IMR-90 (cell line): ENCODE measurements around the gene LY6G6F. TPM values are rescaled to one million over a fixed set of nuclear protein-coding genes. Genes with fewer than 3 reads are reported as not detected.
"Not testable (repeated sequence)": the region's sequence is repeated elsewhere in the genome, so short reads cannot be mapped to it uniquely, and the experiment has no call there.

Experiments
- ATAC-seq: fragments of 200-7000 bp; cut with Tn5 transposase; 2 replicates; pipeline ENCODE4 v1.9.1; 2020; ENCODE audit warnings: low read depth, mild to moderate bottlenecking, moderate library complexity
- BruUV-seq: library from RNA; stranded (reverse); fragments of 400-500 nt; replicated peaks from 2 replicates; lab custom pipeline; 2021; lab: Mats Ljungman, UMichigan
- CTCF ChIA-PET: fragments of 300-600 bp; formaldehyde crosslinking; extraction: SDS; loops from one replicate; lab custom pipeline; 2021; ENCODE audit warnings: antibody characterized with exemption; lab: Yijun Ruan, JAX
- POLR2A ChIA-PET: fragments of 300-600 bp; sonication (Branson Sonifier 250); formaldehyde crosslinking; loops from one replicate; lab custom pipeline; 2022; ENCODE audit warnings: antibody characterized with exemption; ENCODE audit not compliant: unreplicated experiment; lab: Charles Lee
- DNase-seq: peaks from one replicate; pipeline ENCODE4 v3.0.0; 2013
- H2AFZ ChIP-seq: replicated peaks from 2 replicates; pipeline ENCODE3; 2013; ENCODE audit warnings: low read length, mild to moderate bottlenecking; ENCODE audit not compliant: poor library complexity
- H2AK5ac ChIP-seq: 2 replicates; pipeline ENCODE4 v1.6.1; 2013; ENCODE audit warnings: low read depth, low read length, inconsistent platforms
- H2AK9ac ChIP-seq: replicated peaks from 2 replicates; pipeline ENCODE3; 2013; ENCODE audit warnings: mild to moderate bottlenecking, low read depth, low read length, moderate library complexity; ENCODE audit not compliant: poor library complexity
- H2BK120ac ChIP-seq: 2 replicates; pipeline ENCODE4 v1.6.1; 2013; ENCODE audit warnings: low read depth, low read length, inconsistent platforms
- H2BK15ac ChIP-seq: 3 replicates; pipeline ENCODE4 v1.6.1; 2013; ENCODE audit warnings: low read depth, low read length, inconsistent platforms
- H2BK20ac ChIP-seq: 2 replicates; pipeline ENCODE4 v1.6.1; 2013; ENCODE audit warnings: low read depth, mild to moderate bottlenecking, inconsistent platforms, low read length, moderate library complexity
- H2BK5ac ChIP-seq: 2 replicates; pipeline ENCODE4 v1.6.1; 2013; ENCODE audit warnings: mild to moderate bottlenecking, low read depth, low read length, inconsistent platforms; ENCODE audit not compliant: poor library complexity, severe bottlenecking
- H3K14ac ChIP-seq: replicated peaks from 2 replicates; pipeline ENCODE4 v1.6.1; 2013; ENCODE audit warnings: low read depth, low read length, inconsistent platforms
- H3K18ac ChIP-seq: 2 replicates; pipeline ENCODE4 v1.6.1; 2013; ENCODE audit warnings: low read depth, low read length, control low read depth
- H3K23ac ChIP-seq: 2 replicates; pipeline ENCODE4 v1.6.1; 2013; ENCODE audit warnings: low read depth, low read length, inconsistent platforms
- H3K27ac ChIP-seq: 2 replicates; pipeline ENCODE4 v1.5.1; 2013; ENCODE audit warnings: mild to moderate bottlenecking, control low read depth, low read length; ENCODE audit not compliant: insufficient read depth
- H3K27me3 ChIP-seq: 2 replicates; pipeline ENCODE4 v1.6.1; 2013; ENCODE audit warnings: low read length; ENCODE audit not compliant: control insufficient read depth, insufficient read depth
- H3K36me3 ChIP-seq: 2 replicates; pipeline ENCODE4 v1.6.1; 2013; ENCODE audit warnings: low read length, mixed read lengths; ENCODE audit not compliant: control insufficient read depth, insufficient read depth
- H3K4ac ChIP-seq: 2 replicates; pipeline ENCODE4 v1.6.1; 2013; ENCODE audit warnings: low read depth, low read length, inconsistent platforms
- H3K4me1 ChIP-seq: 2 replicates; pipeline ENCODE4 v1.6.1; 2013; ENCODE audit warnings: low read length, mixed read lengths; ENCODE audit not compliant: control insufficient read depth, insufficient read depth
- H3K4me2 ChIP-seq: 2 replicates; pipeline ENCODE4 v1.6.1; 2013; ENCODE audit warnings: low read depth, mild to moderate bottlenecking, control low read depth, low read length, moderate library complexity
- H3K4me3 ChIP-seq: 2 replicates; pipeline ENCODE4 v1.5.1; 2013; ENCODE audit warnings: low read depth, mild to moderate bottlenecking, control low read depth, low read length, moderate library complexity; ENCODE audit not compliant: insufficient read depth
- H3K56ac ChIP-seq: 2 replicates; pipeline ENCODE4 v1.6.1; 2013; ENCODE audit warnings: low read length, inconsistent platforms; ENCODE audit not compliant: insufficient read depth; ENCODE audit errors: extremely low read depth
- H3K79me1 ChIP-seq, 2 experiments: 2 replicates each; pipeline ENCODE4 v1.6.1; 2013; ENCODE audit warnings: low read length in 2 of 2, inconsistent platforms in 1 of 2, low read depth in 1 of 2
- H3K9ac ChIP-seq: 2 replicates; pipeline ENCODE4 v1.6.1; 2013; ENCODE audit warnings: low read depth, low read length, control low read depth
- H3K9me1 ChIP-seq: 2 replicates; pipeline ENCODE4 v1.6.1; 2013; ENCODE audit warnings: low read length, inconsistent platforms; ENCODE audit not compliant: insufficient read depth
- H3K9me3 ChIP-seq: 2 replicates; pipeline ENCODE4 v1.6.1; 2013; ENCODE audit warnings: low read length; ENCODE audit not compliant: control insufficient read depth, insufficient read depth
- H4K20me1 ChIP-seq: 2 replicates; pipeline ENCODE4 v1.6.1; 2013; ENCODE audit warnings: low read length, inconsistent platforms; ENCODE audit not compliant: insufficient read depth
- H4K5ac ChIP-seq: 2 replicates; pipeline ENCODE4 v1.6.1; 2013; ENCODE audit warnings: mild to moderate bottlenecking, low read depth, low read length, control low read depth
- H4K8ac ChIP-seq, 2 experiments: 2 replicates each; pipeline ENCODE4 v1.6.1; 2013; ENCODE audit warnings: low read depth in 2 of 2, low read length in 2 of 2, control low read depth in 1 of 2, inconsistent platforms in 1 of 2
- H4K91ac ChIP-seq: 2 replicates; pipeline ENCODE4 v1.6.1; 2013; ENCODE audit warnings: low read depth, low read length, inconsistent platforms; ENCODE audit not compliant: insufficient read depth
- WGBS, 2 experiments: methylation state at CpG; one replicate each; pipeline versions ENCODE4 v1.1.5 to v1.1.7; 2013; ENCODE audit warnings: missing lambda C conversion rate in 2 of 2; ENCODE audit not compliant: insufficient read length in 1 of 2; ENCODE audit errors: extremely low coverage in 2 of 2; 5-methylcytosine and 5-hydroxymethylcytosine counted together
- dilution Hi-C: fragments of 300-500 bp; cut with HindIII; formaldehyde crosslinking; loops from one replicate; pipeline ENCODE4 v1.14.3; 2018; ENCODE audit warnings: low sequenced_read_pairs; ENCODE audit not compliant: unreplicated experiment
- in situ Hi-C: fragments of 300-500 bp; cut with MboI; formaldehyde crosslinking; loops from 3 replicates; pipeline ENCODE4 v1.14.3; 2019; ENCODE audit warnings: low sequenced_read_pairs, inconsistent platforms, mixed read lengths
- intact Hi-C: fragments of 100-400 bp; cut with micrococcal nuclease; formaldehyde crosslinking; loops from 2 replicates; pipeline ENCODE4 v1.10.0; 2022
- polyA plus RNA-seq, 3 experiments: library from polyadenylated mRNA; depleted of rRNA; stranded (reverse); fragments of >200 nt; gene quantifications; 2 replicates each; pipeline ENCODE4 v1.2.3, GENCODE V29; 2012; ENCODE audit warnings: low replicate concordance in 1 of 3
- total RNA-seq: library from RNA; depleted of rRNA; stranded (reverse); fragments of >200 nt; gene quantifications from 2 replicates; pipeline ENCODE4 v1.2.3, GENCODE V29; 2012

LY6G6F gene
- total and polyA plus RNA-seq, 2 of the 4 experiments (the other 2 are of a cell fraction) = not detected

DNA sequence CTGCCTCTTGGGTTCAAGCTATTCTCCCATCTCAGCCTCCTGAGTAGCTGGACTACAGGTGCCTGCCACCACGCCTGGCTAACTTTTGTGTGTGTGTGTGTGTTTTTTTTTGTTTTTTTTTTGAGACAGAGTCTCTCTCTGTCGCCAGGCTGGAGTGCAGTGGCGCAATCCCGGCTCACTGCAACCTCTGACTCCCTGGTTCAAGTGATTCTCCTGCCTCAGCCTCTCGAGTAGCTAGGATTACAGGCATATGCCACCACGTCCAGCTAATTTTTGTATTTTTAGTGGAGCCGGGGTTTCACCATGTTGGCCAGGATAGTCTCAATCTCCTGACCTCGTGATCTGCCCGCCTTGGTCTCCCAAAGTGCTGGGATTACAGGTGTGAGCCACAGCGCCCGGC, 2.5 kb downstream of the LY6G6F start:
- H2AK9ac ChIP-seq, ATAC-seq, H2BK120ac ChIP-seq, H2AFZ ChIP-seq, H3K4me1 ChIP-seq, H4K20me1 ChIP-seq, H2BK5ac ChIP-seq, H2BK15ac ChIP-seq, H4K91ac ChIP-seq, POLR2A ChIA-PET, H3K27ac ChIP-seq, H2AK5ac ChIP-seq, H3K79me1 ChIP-seq, intact Hi-C loops, H3K9me1 ChIP-seq, H3K36me3 ChIP-seq, H3K4me2 ChIP-seq, H4K8ac ChIP-seq, H3K23ac ChIP-seq, H2BK20ac ChIP-seq, H4K5ac ChIP-seq, H3K18ac ChIP-seq, H3K4me3 ChIP-seq, H3K9ac ChIP-seq, DNase-seq, in situ Hi-C loops, H3K9me3 ChIP-seq, H3K4ac ChIP-seq, dilution Hi-C loops, H3K56ac ChIP-seq, BruUV-seq, H3K14ac ChIP-seq: not testable (repeated sequence)
- CTCF ChIA-PET = interaction anchor here (0.6 kb wide), 1 partner anchor 28 kb away, joined by 3 read pairs; no protein-coding TSS in a partner anchor
- H3K27me3 ChIP-seq = peaks cover 27% of the 10 kb centered on the region
- WGBS, 2 experiments = 76% methylated on average over 3 of the region's 11 CpGs; no CpG with 5 or more reads in 1 of the 2 experiments
